Kidney capillary endothelial cell (primary cell): ENCODE data around the gene PIP5K1A.
"Not testable (repeated sequence)": the region's sequence is repeated elsewhere in the genome, so short reads cannot be mapped to it uniquely, and the experiment has no call there.

Experiments used
- DNase-seq: peaks from one replicate; pipeline ENCODE4 v3.0.0-alpha.2; 2018; ENCODE audit warnings: low spot score

PIP5K1A gene

GRCh38 chr1:151192047-151192446 is 6.3 kb upstream of the PIP5K1A start:
- no peak for DNase-seq

GRCh38 chr1:151193304-151193703 is 5.0 kb upstream of the PIP5K1A start:
- DNase-seq, result no peak

- no peak for DNase-seq
Measured at GRCh38 chr1:151193856-151194255, 4.5 kb upstream of the PIP5K1A start.

GRCh38 chr1:151194894-151195594 is 3.3 kb upstream of the PIP5K1A start:
- DNase-seq, result peak; percentile 27

- peak; percentile 80 for DNase-seq
Measured at GRCh38 chr1:151196292-151196800, 2.0 kb upstream of the PIP5K1A start.

- DNase-seq, result no peak
Measured at GRCh38 chr1:151197863-151198253, 494 bp upstream of the PIP5K1A start.

GRCh38 chr1:151199873-151200581 is 1.7 kb downstream of the PIP5K1A start:
- peak; percentile 30 for DNase-seq

GRCh38 chr1:151205381-151205965 is 7.1 kb downstream of the PIP5K1A start:
- DNase-seq, result not testable (repeated sequence)

- no peak for DNase-seq
Measured at GRCh38 chr1:151210830-151211229, 12.5 kb downstream of the PIP5K1A start.

- DNase-seq, result no peak
Measured at GRCh38 chr1:151211972-151212705, 13.8 kb downstream of the PIP5K1A start.

- no peak for DNase-seq
Measured at GRCh38 chr1:151213560-151213959, 15.2 kb downstream of the PIP5K1A start.

- no peak for DNase-seq
Measured at GRCh38 chr1:151221616-151222015, 23.3 kb downstream of the PIP5K1A start.

GRCh38 chr1:151222130-151222529 is 23.8 kb downstream of the PIP5K1A start:
- no peak for DNase-seq

- DNase-seq, result no peak
Measured at GRCh38 chr1:151235235-151235634, 36.9 kb downstream of the PIP5K1A start.

- DNase-seq, result no peak
Measured at GRCh38 chr1:151237678-151238466, 39.5 kb downstream of the PIP5K1A start.

GRCh38 chr1:151238467-151238739 is 40.1 kb downstream of the PIP5K1A start:
- DNase-seq, result peak; percentile 10

- DNase-seq, result no peak
Measured at GRCh38 chr1:151242442-151242841, 44.1 kb downstream of the PIP5K1A start.

GRCh38 chr1:151243683-151244216 is 45.4 kb downstream of the PIP5K1A start:
- DNase-seq, result no peak

- no peak for DNase-seq
Measured at GRCh38 chr1:151246786-151247185, 48.4 kb downstream of the PIP5K1A start.

GRCh38 chr1:151251656-151252470 is 53.5 kb downstream of the PIP5K1A start:
- peak; percentile 64 for DNase-seq
